ENCODE measurements around the gene SPTBN4. TPM values are rescaled to one million over a fixed set of nuclear protein-coding genes. Genes with fewer than 3 reads are reported as not detected.
A peak's percentile ranks its signal among the peaks of the same experiment; 100 is the strongest.

SPTBN4 gene
- total RNA-seq, 3 donors from 2014 or later = 1.3 to 1.6 (median 1.6) TPM

DNA sequence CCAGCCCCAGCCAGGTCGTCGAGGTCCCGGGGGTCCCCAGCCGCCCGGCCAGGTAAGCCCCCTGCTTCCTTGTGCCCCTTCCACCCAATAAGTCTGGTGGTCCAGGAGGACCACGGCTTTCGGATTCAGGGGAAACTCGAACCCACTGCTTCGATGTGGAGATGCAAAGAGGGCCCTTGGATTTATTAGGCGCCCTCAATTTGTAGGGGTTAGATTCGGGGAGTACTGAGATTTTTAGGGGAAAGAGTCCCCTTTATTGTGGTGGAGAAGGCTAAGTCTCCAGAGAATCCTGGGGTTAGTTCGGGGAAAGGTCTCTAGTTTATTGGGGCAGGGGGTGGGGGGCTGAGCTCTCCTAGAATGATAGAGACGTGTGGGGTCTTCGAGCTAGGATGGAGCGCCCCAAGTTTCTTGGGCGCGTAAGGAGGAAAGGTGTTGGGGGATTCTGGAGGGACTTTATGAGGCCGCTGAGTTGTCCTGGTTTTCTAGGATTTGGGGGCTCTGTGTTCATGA is 130.6 kb downstream of the SPTBN4 start:
- Histone ChIP-seq H3K27ac (no peak overlapping the region), H3K4me3 (peak overlapping the region in 2 of 3 donors; percentile 25 to 54), H3K27me3 (peaks cover 0 to 28% of the 10 kb centered on the region in 2 donors), H3K9me3 (no peaks in the 10 kb centered on the region), H3K4me1 (peaks cover 7 to 11% of the 10 kb centered on the region in 2 donors), H3K36me3 (no peaks in the 10 kb centered on the region)
- intact Hi-C loops (cut with DNase I; ENCODE audit: low total_unique reads) = no loop called here
- TF ChIP-seq CTCF (IDR thresholded peaks at IDR 0.05) (no peak), POLR2AphosphoS5 (IDR thresholded peaks at IDR 0.05) (no peak), POLR2A (IDR thresholded peaks at IDR 0.05) (no peak)
- DNase-seq (ENCODE audit: low spot score in 2 of 2) = no peak

DNA sequence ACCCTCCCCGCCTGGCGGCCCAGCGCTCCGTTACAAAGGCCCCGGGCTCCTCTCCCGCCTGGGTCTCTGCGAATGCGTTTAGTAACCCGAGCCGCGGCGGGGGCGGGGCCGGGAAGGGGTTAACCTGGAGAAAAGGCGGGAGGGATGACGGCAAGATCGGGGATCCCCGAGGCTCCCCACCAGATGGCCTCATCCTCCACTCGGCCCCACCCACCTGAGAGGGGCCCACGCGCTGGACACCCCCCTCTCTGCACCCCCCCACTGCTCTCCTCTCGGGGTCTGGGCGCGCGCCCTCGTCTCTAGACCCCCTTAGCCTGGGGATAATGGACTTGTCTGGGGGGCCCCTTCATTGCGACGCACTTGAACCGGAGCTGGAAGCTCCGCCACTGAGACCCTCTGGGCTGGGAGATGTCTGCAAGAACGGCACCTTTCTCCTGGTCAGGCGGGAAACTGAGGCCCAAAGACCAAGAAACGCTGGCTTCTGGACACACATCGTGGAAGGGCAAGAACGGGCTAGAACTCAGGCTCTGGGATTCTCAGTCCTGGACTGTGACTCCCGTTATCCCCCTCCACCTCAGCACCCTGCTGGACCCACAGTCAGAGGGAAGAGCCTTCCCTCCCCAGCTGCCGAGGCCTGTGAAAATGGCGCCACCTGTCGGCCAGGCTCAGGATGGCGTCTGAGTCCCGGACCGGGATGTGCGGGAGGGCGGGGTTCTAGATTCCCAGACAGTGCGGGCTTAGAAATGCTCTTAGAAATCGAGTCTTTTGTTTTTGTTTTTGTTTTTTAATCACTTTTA is 131.5 kb downstream of the SPTBN4 start:
- no peaks in the 10 kb centered on the region for H3K9me3 ChIP-seq
- peaks cover 0 to 28% of the 10 kb centered on the region in 2 donors for H3K27me3 ChIP-seq
- TF ChIP-seq POLR2A (IDR thresholded peaks at IDR 0.05) (no peak), CTCF (IDR thresholded peaks at IDR 0.05) (peak; percentile 94 to 98 (median 96)), POLR2AphosphoS5 (IDR thresholded peaks at IDR 0.05) (peak in 1 of 3 donors; percentile 38)
- H3K36me3 ChIP-seq = no peaks in the 10 kb centered on the region
- H3K4me3 ChIP-seq = peak overlapping the region in 1 of 3 donors; percentile 41
- DNase-seq (ENCODE audit: low spot score in 2 of 2) = peak; percentile 87 to 93
- H3K27ac ChIP-seq = no peak overlapping the region
- intact Hi-C loops (cut with DNase I; ENCODE audit: low total_unique reads) = no loop called here
- peaks cover 17 to 19% of the 10 kb centered on the region in 2 donors for H3K4me1 ChIP-seq

DNA sequence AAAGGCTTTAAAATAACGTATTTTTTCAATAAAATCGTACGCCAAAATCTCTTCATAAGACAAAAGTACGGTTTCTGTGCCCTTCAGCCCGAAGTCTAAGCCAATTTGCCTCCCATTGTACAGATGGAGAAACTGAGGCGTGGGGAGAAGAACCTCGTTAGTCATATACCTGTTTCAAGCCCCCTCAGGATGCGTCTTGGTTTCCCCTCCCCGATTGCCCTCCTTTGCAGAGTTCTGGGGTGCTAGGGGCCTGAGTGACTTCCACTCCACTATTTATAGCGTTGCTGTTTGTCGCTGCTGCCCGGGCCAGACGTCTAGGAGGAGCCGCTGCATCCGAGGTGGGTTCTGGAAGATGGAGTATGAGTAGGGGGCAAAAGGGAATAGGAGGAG is 132.1 kb downstream of the SPTBN4 start:
- Histone ChIP-seq H3K27ac (no peak overlapping the region), H3K4me1 (peaks cover 17 to 19% of the 10 kb centered on the region in 2 donors), H3K27me3 (peaks cover 0 to 28% of the 10 kb centered on the region in 2 donors), H3K36me3 (no peaks in the 10 kb centered on the region), H3K9me3 (no peaks in the 10 kb centered on the region), H3K4me3 (no peak overlapping the region)
- intact Hi-C loops (cut with DNase I; ENCODE audit: low total_unique reads) = no loop called here
- no peak for DNase-seq (ENCODE audit: low spot score in 2 of 2)
- TF ChIP-seq CTCF (IDR thresholded peaks at IDR 0.05) = no peak
- no peak for TF ChIP-seq POLR2AphosphoS5 (IDR thresholded peaks at IDR 0.05)
- no peak for TF ChIP-seq POLR2A (IDR thresholded peaks at IDR 0.05)

GRCh38 chr19:40599331-40599901 is 132.6 kb downstream of the SPTBN4 start:
- H3K4me1 ChIP-seq = peaks cover 17 to 23% of the 10 kb centered on the region in 2 donors

DNA sequence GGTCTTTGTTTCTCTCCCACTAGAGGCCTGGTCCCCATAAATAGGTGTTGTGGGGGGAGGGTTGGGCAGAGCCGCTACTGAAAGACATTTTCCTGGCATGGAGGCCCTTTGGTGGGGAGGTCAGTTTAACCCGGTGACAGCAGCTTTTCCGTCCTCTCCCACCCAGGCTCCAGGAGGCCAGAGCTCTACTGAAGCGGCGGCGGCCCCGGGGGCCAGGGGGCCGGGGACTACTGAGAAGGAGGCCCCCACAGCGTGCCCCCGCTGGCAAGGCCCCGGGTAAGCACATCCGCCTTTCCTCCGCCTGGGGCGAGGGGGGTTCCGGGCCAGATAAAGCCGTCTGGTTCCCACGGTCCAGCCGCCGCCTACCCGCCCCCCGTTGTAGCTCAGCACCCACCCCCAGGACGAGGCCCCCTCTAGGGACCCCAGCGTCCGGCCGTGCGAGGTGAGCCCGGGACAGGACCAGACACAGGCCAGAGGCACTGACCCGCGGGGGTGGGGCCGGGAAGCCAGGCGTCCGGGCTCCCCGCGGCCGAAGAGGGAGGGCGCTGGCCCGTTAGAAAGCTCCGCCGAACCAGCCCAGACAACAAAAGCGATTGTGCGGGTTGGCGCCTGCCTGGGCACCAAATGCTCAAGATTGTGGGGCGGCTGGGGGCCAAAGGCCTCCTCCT is 133.2 kb downstream of the SPTBN4 start:
- no peak for DNase-seq (ENCODE audit: low spot score in 2 of 2)
- peaks cover 0 to 28% of the 10 kb centered on the region in 2 donors for H3K27me3 ChIP-seq

More at GRCh38 chr19:40599331-40599901, 132.6 kb downstream of the SPTBN4 start:
- intact Hi-C loops (cut with DNase I; ENCODE audit: low total_unique reads) = no loop called here
- Histone ChIP-seq H3K4me3 (peak overlapping the region in 2 of 3 donors; percentile 11 to 70), H3K36me3 (no peaks in the 10 kb centered on the region), H3K27ac (peak overlapping the region; percentile 10 to 76), H3K27me3 (peaks cover 0 to 28% of the 10 kb centered on the region in 2 donors), H3K9me3 (no peaks in the 10 kb centered on the region)
- no peak for TF ChIP-seq POLR2A (IDR thresholded peaks at IDR 0.05)
- DNase-seq (ENCODE audit: low spot score in 2 of 2) = no peak

More for the DNA sequence above, 133.2 kb downstream of the SPTBN4 start:
- no peak for TF ChIP-seq CTCF (IDR thresholded peaks at IDR 0.05)
- no peak for TF ChIP-seq POLR2A (IDR thresholded peaks at IDR 0.05)
- no peak for TF ChIP-seq POLR2AphosphoS5 (IDR thresholded peaks at IDR 0.05)
- peak overlapping the region; percentile 11 to 70 (median 15) for H3K4me3 ChIP-seq
- intact Hi-C loops (cut with DNase I; ENCODE audit: low total_unique reads) = no loop called here
- no peaks in the 10 kb centered on the region for H3K36me3 ChIP-seq
- peak overlapping the region; percentile 10 to 76 for H3K27ac ChIP-seq
- no peaks in the 10 kb centered on the region for H3K9me3 ChIP-seq
- H3K4me1 ChIP-seq = peaks cover 17 to 24% of the 10 kb centered on the region in 2 donors
